HG03439 (cell line): ENCODE data around the gene TIAM2.
"Not testable (repeated sequence)": the region's sequence is repeated elsewhere in the genome, so short reads cannot be mapped to it uniquely, and the experiment has no call there.

Experiments
- ATAC-seq: cut with Tn5 transposase; IDR thresholded peaks from one replicate; pipeline ENCODE4 v1.9.1; 2021; ENCODE audit warnings: mild to moderate bottlenecking, moderate library complexity; ENCODE audit not compliant: unreplicated experiment

The TIAM2 gene

GRCh38 chr6:155221086-155221485 is 226.0 kb downstream of the TIAM2 start:
- ATAC-seq, result no peak

DNA sequence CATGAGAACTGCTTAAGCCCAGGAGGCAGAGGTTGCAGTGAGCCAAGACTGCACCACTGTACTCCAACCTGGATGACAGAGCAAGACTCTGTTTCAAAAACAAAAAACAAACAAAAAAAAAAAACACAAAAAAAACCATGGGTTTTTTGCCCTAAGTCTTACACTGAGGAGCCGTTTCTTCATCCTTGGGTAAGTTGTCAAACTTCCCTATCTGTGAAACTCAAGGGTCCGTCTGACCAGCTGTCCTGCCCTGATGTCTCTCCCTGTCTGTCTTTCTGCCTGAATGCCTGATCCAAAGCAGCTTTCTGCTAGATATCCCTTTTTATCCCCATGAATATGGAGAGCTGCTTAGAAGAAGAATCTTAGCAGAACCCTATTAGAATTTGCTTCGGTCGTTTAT is 227.4 kb downstream of the TIAM2 start:
- no peak for ATAC-seq

DNA sequence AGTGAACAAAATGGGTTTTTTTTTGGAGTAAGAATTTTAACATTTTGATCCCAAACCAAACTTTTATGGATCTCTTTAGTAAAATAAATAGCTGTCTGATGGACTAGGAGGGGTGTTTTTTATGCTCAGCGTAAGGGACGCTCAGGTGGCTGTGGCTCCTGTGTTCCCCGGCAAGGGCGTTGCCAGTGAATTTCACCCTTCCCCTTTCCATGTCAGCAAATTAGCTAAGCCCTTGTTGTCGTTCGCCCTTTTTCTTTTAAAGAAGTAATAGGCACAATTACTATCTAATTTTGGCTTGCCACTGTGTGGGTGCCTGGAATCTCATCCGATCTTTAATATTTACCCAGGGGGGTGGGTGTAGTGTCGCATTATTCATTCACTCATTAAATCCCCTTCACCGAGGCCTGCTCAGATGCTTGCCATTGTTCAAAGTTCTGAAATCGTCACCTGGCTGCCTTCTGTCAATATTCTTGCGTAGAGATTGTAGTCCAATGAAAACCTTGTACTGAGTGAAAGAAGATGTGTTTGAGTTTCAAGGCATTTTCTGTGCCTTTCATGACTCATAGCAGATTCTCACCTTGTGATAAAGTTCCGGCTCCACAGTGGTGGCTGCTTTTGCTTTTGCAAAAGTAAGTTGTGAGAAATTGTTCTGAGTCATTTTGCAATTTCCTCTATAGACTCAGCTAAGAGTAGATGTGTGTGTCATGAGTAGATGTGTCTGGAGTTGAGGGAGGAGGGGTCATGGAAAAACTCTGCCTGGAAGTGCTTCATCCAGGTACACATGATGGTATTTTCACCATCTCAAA is 228.7 kb downstream of the TIAM2 start:
- peak; percentile 96 for ATAC-seq

GRCh38 chr6:155224618-155225017 is 229.5 kb downstream of the TIAM2 start:
- no peak for ATAC-seq

- no peak for ATAC-seq
Measured at GRCh38 chr6:155227046-155227445, 231.9 kb downstream of the TIAM2 start.

- ATAC-seq, result no peak
Measured at GRCh38 chr6:155228546-155229166, 233.5 kb downstream of the TIAM2 start.

DNA sequence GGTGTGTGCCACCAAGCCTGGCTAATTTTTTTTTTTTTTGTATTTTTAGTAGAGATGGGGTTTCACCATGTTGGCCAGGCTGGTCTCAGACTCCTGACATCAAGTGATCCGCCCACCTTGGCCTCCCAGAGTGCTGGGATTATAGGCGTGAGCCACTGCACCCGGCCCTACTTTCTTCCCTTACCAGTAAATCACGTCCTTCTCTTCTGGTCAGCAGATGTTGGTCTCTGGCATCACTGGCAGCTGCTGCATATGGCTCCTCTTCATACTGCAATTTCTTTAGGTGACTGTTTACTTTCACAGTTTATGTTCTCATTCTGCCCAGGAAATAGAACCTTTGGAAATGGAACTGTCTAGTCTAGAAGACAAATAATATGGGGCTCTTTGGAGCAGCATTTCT is 235.9 kb downstream of the TIAM2 start:
- not testable (repeated sequence) for ATAC-seq

DNA sequence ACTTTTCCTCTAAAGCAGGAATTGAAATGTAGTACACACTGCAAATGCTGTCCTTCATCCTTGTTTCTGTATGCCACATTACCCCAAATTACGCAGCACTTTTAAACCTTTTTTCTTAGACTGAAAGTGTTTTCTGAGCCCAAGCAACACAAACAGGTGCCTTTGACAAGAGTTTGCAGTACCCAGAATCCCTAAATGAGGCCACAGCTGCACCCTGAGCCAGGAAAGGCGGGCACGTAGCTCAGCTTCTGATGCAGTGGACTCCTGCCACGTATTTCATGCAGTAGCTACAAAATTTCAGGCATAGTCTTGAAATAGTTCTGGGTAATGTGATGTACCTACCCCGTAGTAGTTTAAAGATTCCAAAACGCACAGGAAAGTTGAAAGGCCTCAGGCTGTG is 237.7 kb downstream of the TIAM2 start:
- no peak for ATAC-seq

- no peak for ATAC-seq
Measured at GRCh38 chr6:155234167-155234566, 239.1 kb downstream of the TIAM2 start.

- no peak for ATAC-seq
Measured at GRCh38 chr6:155234687-155235086, 239.6 kb downstream of the TIAM2 start.

DNA sequence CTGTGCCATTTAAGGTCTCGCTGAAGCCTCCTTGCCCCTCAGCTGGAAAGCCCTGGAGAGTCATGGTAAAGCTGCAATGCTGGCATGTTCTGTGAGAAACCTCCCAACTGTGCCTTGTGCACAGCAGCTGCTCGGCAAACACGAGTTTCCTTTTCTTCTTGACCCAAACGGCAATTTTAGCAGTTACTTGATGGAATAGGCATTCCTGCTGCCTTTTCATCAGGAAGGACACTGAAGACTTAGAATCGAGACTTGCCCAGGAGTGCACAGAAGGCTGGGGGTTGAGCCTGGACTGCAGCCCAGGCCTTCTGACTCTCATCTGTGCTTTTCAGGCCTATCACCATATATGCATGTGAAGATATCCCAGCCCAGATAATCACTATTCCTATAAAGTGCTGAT is 240.0 kb downstream of the TIAM2 start:
- ATAC-seq, result no peak

DNA sequence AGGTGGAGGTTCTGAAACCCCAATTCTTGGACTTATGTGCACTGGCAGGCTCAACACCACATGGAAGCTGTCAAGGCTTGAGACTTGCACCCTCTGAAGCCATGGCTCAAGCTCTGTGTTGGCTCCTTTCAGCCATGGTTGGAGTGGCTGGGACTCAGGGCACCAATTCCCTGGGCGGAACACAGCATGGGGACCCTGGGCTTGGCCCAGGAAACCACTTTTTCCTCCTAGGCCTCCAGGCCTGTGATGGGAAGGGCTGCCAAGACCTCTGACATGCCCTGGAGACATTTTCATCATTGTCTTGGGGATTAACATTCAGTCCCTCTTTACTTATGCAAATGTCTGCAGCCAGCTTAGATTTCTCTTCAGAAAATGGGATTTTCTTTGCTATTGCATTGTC is 242.5 kb downstream of the TIAM2 start:
- no peak for ATAC-seq

DNA sequence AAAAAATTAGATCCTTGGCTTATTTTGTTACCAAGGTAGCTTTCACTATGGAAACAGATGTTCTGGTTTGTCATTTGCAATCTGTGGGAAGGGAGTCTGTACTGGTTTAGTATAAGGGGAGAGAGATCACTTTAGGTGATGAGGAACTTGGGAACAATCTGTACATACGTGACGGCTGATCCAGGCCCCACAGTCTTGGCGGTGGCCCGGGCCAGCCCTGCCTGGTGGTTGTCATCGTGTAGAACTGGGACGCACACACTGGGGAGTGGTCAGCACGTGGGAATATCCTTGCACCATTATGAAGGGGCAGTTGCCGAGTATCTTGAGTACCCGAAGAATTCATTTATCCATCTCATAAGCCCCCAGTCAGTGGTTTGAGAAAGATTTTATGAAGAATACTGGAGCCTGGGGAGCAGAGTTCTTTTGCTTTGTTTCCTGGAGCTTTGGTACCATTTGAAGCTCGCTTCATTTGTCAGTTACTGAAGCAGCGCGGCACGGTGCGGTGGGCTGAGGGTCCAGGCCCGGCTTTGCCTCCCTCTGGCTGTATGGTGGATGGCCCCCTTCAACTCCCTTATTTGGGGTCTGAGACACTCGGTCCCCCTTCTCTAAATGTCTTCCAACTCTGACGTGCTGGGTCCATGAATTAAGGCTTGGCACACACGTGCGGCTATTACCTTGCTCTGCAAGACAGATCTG is 245.9 kb downstream of the TIAM2 start:
- no peak for ATAC-seq

DNA sequence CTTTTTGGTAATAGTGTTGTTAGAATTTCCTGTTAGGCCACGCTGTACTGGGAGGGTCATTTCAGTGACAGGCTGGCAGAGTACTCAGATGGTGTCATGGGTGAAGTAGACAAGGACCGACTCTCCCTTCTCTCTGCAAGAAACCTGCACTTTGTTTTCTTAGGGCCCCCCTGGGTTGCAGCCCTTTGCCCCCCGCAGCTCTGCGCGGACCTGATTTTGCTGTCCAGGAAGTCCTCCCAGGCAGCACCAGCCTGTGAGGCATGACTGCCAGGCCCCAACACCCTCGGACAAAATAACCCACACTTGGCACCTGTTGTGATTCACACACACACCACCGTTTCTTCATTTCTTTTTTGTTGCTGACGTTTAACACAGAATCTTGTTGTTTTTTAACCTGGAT is 246.9 kb downstream of the TIAM2 start:
- ATAC-seq, result no peak

DNA sequence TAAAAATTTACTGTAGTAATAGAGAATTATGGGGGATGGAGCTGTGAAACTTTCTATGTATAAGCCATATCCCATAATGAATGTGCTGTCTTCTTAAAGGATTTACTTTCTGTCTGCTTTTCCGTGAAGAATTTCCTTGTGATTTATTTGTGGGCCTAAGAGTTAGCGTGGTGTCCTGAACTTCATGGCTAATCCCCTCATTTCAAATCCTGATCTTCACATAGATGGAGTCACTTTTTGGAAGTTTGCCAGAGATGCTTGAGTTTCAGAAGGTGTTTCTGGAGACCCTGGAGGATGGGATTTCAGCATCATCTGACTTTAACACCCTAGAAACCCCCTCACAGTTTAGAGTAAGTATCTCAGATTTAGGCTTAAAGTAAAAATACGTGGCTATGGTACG is 249.3 kb downstream of the TIAM2 start:
- no peak for ATAC-seq

DNA sequence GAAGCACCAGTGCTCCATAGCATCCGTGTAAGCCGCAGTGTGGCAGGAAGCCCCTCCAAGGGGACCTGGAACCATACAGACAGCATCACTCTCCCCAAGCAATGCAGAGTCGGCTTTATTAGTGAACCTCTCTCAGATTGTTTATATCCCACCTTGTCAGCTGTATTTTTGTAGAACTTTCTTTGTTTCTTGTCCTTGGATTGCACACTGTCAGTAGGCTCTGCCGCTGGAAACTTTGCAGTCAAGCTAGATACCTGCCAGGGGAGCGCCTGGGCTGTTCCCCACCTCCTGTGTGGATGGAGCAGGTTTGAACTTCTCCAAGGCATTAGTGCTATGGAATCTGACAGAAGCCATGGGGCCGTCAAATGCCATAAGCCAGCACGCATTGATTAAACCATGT is 250.1 kb downstream of the TIAM2 start:
- no peak for ATAC-seq

GRCh38 chr6:155245831-155246230 is 250.7 kb downstream of the TIAM2 start:
- ATAC-seq, result no peak

DNA sequence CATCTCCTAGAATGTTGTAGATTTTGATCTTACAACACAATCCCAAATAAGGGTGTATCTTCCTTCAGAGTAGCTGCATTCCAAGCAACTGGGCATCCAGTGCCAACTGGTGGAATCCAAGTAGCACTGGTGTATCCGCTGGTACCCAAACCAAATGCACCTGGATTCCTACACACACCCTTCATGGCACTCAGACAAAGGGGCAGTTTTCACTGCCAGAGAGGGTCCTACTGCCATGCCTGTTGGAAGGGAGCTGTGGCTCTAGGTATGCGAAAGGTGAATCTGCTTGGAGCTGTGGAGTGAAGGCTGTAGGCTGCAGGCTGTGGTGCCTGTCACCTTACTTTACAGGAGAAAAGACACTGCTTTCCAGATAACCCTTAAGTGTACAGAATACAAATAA is 251.7 kb downstream of the TIAM2 start:
- ATAC-seq, result no peak

- no peak for ATAC-seq
Measured at GRCh38 chr6:155247618-155248007, 252.5 kb downstream of the TIAM2 start.

DNA sequence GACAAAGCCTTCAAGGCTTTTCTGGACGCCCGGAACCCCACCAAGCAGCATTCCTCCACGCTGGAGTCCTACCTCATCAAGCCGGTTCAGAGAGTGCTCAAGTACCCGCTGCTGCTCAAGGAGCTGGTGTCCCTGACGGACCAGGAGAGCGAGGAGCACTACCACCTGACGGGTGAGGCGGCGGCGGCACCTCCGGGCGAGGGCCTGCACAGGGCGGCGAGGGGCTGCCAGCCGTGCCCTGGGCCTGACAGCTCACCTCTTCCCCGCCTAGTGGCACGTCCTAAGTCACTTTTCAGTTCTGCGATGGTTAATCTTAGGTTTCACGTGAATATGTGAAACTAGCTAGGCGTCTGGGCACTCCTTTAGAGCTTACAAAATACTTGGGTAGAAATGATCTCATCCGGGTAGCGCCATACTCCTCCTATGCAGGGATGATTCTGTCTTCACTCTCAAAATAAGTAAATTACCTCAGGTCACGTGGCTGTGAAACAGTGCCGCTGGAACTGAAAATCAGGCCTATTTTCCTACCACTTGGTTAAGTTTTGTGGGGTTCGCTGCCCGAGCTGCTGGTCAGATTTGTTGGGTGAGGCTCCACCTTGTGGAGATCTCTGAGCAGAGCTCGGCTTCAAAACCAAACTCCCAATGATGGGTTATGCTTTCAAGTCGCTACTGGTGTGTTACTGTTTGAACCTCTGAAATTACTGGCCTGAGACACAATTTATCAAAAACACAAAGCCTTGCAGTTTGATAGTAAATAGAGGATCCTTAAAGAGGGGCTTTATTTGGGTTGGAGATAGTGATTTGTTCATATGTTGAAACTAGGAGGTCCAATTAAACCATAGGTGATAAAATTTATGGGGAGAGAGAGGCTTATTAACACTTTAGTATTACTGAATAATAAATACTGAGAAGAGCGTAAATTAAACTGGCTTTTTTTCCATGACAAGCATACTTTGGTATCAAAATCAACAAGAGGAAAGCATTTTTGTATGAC is 253.2 kb downstream of the TIAM2 start:
- peak; percentile 87 for ATAC-seq
